GM12892 (cell line): ENCODE results near the gene MINDY4.

Experiments
- POLR2A ChIP-seq: IDR thresholded peaks from 2 replicates; pipeline ENCODE4 v1.6.1; 2011; ENCODE audit warnings: low read depth, low read length, control low read depth
- POLR2AphosphoS5 ChIP-seq: IDR thresholded peaks from 2 replicates; pipeline ENCODE4 v1.6.1; 2011; ENCODE audit warnings: low read depth, low read length, control low read depth

DNA sequence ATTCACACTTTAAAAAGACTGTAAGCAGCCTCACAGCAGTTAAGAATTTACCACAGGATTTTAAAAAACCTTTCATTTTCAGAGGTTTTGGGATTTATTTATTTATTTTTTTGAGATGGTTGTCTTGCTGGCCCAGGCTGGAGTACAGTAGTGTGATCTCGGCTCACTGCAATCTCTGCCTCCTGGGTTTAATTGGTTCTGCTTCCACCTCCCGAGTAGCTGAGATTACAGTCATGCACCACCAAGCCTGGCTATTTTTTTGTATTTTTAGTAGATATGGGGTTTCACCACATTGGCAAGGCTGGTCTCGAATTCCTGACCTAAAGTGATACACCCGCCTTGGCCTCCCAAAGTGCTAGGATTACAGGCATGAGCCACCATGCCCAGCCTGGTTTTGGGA is 19.1 kb downstream of the MINDY4 start:
- no peak for TF ChIP-seq POLR2A
- TF ChIP-seq POLR2AphosphoS5: no peak
